ENCODE data around the gene MME. TPM values are rescaled to one million over a fixed set of nuclear protein-coding genes. Genes with fewer than 3 reads are reported as not detected.

The MME gene
- total and polyA plus RNA-seq, 4 donors = 0.05 to 18.4 (median 3.8) TPM

GRCh38 chr3:155188031-155188430 lies 107.9 kb downstream of the MME start:
- Histone ChIP-seq H3K36me3 (ENCODE audit: control insufficient read depth in 1 of 2, insufficient read depth in 2 of 2, low read length in 1 of 2) (no peaks in the 10 kb centered on the region), H3K4me1 (ENCODE audit: control insufficient read depth in 1 of 2, insufficient read depth in 2 of 2, low read length in 2 of 2) (no peaks in the 10 kb centered on the region), H3K27ac (ENCODE audit: low read depth in 1 of 2, low read length in 2 of 2) (no peak overlapping the region), H3K9me3 (ENCODE audit: control insufficient read depth, low read length) (no peaks in the 10 kb centered on the region), H3K4me3 (ENCODE audit: low read length in 2 of 2) (no peak overlapping the region), H3K27me3 (ENCODE audit: control insufficient read depth in 1 of 2, insufficient read depth in 2 of 2, low read length in 1 of 2) (no peaks in the 10 kb centered on the region)
- ATAC-seq (ENCODE audit: low FRiP score) = no peak
- intact Hi-C loops (cut with DNase I) = no loop called here
- 57% methylated on average over 2 of the region's 2 CpGs for WGBS, 2 donors
- no peak for DNase-seq

DNA sequence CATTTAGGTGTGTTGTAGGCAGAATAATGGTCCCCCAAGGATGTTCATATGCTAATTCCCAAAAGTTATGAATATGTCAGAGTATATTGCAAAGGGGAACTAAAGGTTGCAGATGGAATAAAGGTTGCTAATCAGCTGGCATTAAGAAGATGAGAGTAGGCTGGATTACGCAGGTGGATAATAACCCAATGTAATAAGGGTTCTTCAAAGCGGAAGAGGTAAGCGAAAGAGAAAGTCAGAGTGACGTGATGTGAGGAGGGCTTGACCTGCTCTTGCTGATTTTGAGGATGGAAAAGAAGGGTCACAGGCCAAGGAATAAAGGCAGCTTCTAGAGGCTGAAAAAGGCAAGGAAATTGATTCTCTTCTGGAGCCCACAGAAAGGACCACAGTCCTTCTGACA lies 109.4 kb downstream of the MME start:
- DNase-seq = no peak
- no peaks in the 10 kb centered on the region for H3K36me3 ChIP-seq (ENCODE audit: control insufficient read depth in 1 of 2, insufficient read depth in 2 of 2, low read length in 1 of 2)
- H3K4me1 ChIP-seq (ENCODE audit: control insufficient read depth in 1 of 2, insufficient read depth in 2 of 2, low read length in 2 of 2) = no peaks in the 10 kb centered on the region
- intact Hi-C loops (cut with DNase I) = no loop called here
- no peak overlapping the region for H3K4me3 ChIP-seq (ENCODE audit: low read length in 2 of 2)
- no peak for ATAC-seq (ENCODE audit: low FRiP score)
- 97 to 100% methylated on average over 4 of the region's 4 CpGs for WGBS, 2 donors
- H3K27me3 ChIP-seq (ENCODE audit: control insufficient read depth in 1 of 2, insufficient read depth in 2 of 2, low read length in 1 of 2) = no peaks in the 10 kb centered on the region
- no peaks in the 10 kb centered on the region for H3K9me3 ChIP-seq (ENCODE audit: control insufficient read depth, low read length)
- no peak overlapping the region for H3K27ac ChIP-seq (ENCODE audit: low read depth in 1 of 2, low read length in 2 of 2)

GRCh38 chr3:155190691-155191090 lies 110.6 kb downstream of the MME start:
- Histone ChIP-seq H3K27me3 (ENCODE audit: control insufficient read depth in 1 of 2, insufficient read depth in 2 of 2, low read length in 1 of 2) (peaks cover 0 to 2% of the 10 kb centered on the region in 2 donors), H3K4me3 (ENCODE audit: low read length in 2 of 2) (no peak overlapping the region), H3K9me3 (ENCODE audit: control insufficient read depth, low read length) (no peaks in the 10 kb centered on the region), H3K36me3 (ENCODE audit: control insufficient read depth in 1 of 2, insufficient read depth in 2 of 2, low read length in 1 of 2) (no peaks in the 10 kb centered on the region), H3K4me1 (ENCODE audit: control insufficient read depth in 1 of 2, insufficient read depth in 2 of 2, low read length in 2 of 2) (no peaks in the 10 kb centered on the region), H3K27ac (ENCODE audit: low read depth in 1 of 2, low read length in 2 of 2) (no peak overlapping the region)
- ATAC-seq (ENCODE audit: low FRiP score) (no peak), DNase-seq (no peak)
- intact Hi-C loops (cut with DNase I) = no loop called here

- intact Hi-C loops (cut with DNase I) = no loop called here
- WGBS, 2 donors = 53 to 64% methylated on average over 2 of the region's 2 CpGs
Measured at GRCh38 chr3:155192957-155193746, 113.0 kb downstream of the MME start.

GRCh38 chr3:155193868-155194267 lies 113.7 kb downstream of the MME start:
- no peaks in the 10 kb centered on the region for H3K36me3 ChIP-seq (ENCODE audit: control insufficient read depth in 1 of 2, insufficient read depth in 2 of 2, low read length in 1 of 2)
- no peak for DNase-seq
- no peak overlapping the region for H3K27ac ChIP-seq (ENCODE audit: low read depth in 1 of 2, low read length in 2 of 2)
- H3K4me3 ChIP-seq (ENCODE audit: low read length in 2 of 2) = no peak overlapping the region
- WGBS, 2 donors = 96 to 97% methylated on average over 2 of the region's 2 CpGs
- intact Hi-C loops (cut with DNase I) = no loop called here
- ATAC-seq (ENCODE audit: low FRiP score) = no peak
- no peaks in the 10 kb centered on the region for H3K9me3 ChIP-seq (ENCODE audit: control insufficient read depth, low read length)
- H3K4me1 ChIP-seq (ENCODE audit: control insufficient read depth in 1 of 2, insufficient read depth in 2 of 2, low read length in 2 of 2) = no peaks in the 10 kb centered on the region
- peaks cover 0 to 2% of the 10 kb centered on the region in 2 donors for H3K27me3 ChIP-seq (ENCODE audit: control insufficient read depth in 1 of 2, insufficient read depth in 2 of 2, low read length in 1 of 2)

More at GRCh38 chr3:155192957-155193746, 113.0 kb downstream of the MME start:
- H3K4me3 ChIP-seq (ENCODE audit: low read length in 2 of 2) = no peak overlapping the region
- H3K9me3 ChIP-seq (ENCODE audit: control insufficient read depth, low read length) = no peaks in the 10 kb centered on the region
- no peaks in the 10 kb centered on the region for H3K4me1 ChIP-seq (ENCODE audit: control insufficient read depth in 1 of 2, insufficient read depth in 2 of 2, low read length in 2 of 2)
- H3K36me3 ChIP-seq (ENCODE audit: control insufficient read depth in 1 of 2, insufficient read depth in 2 of 2, low read length in 1 of 2) = no peaks in the 10 kb centered on the region
- no peak overlapping the region for H3K27ac ChIP-seq (ENCODE audit: low read depth in 1 of 2, low read length in 2 of 2)
- ATAC-seq (ENCODE audit: low FRiP score) = no peak
- no peak for DNase-seq
- H3K27me3 ChIP-seq (ENCODE audit: control insufficient read depth in 1 of 2, insufficient read depth in 2 of 2, low read length in 1 of 2) = peaks cover 0 to 2% of the 10 kb centered on the region in 2 donors

DNA sequence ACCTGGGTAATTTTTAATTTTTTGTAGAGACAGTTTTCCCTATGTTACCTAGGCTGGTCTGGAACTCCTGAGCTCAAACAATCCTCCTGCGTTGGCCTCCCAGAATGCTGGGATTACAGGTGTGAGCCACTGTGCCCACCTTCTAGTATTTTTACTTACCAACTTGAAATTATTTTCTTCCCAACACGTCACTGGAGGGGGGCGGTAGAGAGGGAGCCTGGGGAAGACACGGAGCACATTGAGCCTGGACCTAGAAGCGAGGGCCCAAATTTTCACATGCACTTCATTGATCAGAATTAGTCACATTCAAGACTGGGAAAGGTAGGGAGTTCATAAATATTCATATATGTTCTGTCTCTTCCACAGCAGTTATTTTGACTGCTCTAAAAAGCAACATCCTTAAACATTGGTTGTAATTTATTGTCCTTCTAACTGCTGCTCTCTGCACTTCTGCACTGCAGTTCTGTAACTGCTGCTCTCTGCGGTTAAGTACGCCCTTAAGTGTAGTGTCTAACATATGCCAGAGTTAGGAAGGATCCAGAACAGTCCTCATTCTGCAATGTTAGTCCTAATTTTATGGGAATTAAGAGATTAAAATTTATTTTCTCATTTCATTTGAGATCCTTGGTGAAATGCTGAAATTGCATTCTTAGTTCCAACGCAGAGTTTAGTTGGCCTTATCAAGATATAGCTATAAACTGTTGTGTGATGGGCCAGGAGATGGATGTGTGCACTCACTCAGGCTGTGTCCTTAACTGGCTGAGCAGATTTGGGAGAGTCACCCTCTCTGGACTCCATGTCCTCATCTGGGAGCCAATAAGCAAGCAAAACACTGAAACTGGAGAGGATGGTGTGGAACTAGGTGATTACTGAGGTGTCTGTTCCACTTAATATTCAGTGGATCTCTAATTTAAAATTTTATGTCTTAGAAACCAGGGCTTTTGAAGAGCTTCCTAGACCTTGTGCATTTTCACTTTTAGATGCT lies 115.1 kb downstream of the MME start:
- no peak for ATAC-seq (ENCODE audit: low FRiP score)
- Histone ChIP-seq H3K36me3 (ENCODE audit: control insufficient read depth in 1 of 2, insufficient read depth in 2 of 2, low read length in 1 of 2) (no peaks in the 10 kb centered on the region), H3K9me3 (ENCODE audit: control insufficient read depth, low read length) (no peaks in the 10 kb centered on the region), H3K4me1 (ENCODE audit: control insufficient read depth in 1 of 2, insufficient read depth in 2 of 2, low read length in 2 of 2) (no peaks in the 10 kb centered on the region), H3K4me3 (ENCODE audit: low read length in 2 of 2) (no peak overlapping the region), H3K27me3 (ENCODE audit: control insufficient read depth in 1 of 2, insufficient read depth in 2 of 2, low read length in 1 of 2) (peaks cover 0 to 2% of the 10 kb centered on the region in 2 donors), H3K27ac (ENCODE audit: low read depth in 1 of 2, low read length in 2 of 2) (no peak overlapping the region)
- WGBS, 2 donors = 93% methylated on average over 8 of the region's 8 CpGs
- intact Hi-C loops (cut with DNase I) = no loop called here
- no peak for DNase-seq

- Histone ChIP-seq H3K36me3 (ENCODE audit: control insufficient read depth in 1 of 2, insufficient read depth in 2 of 2, low read length in 1 of 2) (no peaks in the 10 kb centered on the region), H3K9me3 (ENCODE audit: control insufficient read depth, low read length) (no peaks in the 10 kb centered on the region), H3K4me3 (ENCODE audit: low read length in 2 of 2) (no peak overlapping the region), H3K27ac (ENCODE audit: low read depth in 1 of 2, low read length in 2 of 2) (no peak overlapping the region), H3K4me1 (ENCODE audit: control insufficient read depth in 1 of 2, insufficient read depth in 2 of 2, low read length in 2 of 2) (no peaks in the 10 kb centered on the region), H3K27me3 (ENCODE audit: control insufficient read depth in 1 of 2, insufficient read depth in 2 of 2, low read length in 1 of 2) (peaks cover 0 to 2% of the 10 kb centered on the region in 2 donors)
- ATAC-seq (ENCODE audit: low FRiP score) = no peak
- intact Hi-C loops (cut with DNase I) = no loop called here
- DNase-seq = no peak
- 29 to 51% methylated on average over 5 of the region's 5 CpGs for WGBS, 2 donors
Measured at GRCh38 chr3:155196131-155197021, 116.3 kb downstream of the MME start.

DNA sequence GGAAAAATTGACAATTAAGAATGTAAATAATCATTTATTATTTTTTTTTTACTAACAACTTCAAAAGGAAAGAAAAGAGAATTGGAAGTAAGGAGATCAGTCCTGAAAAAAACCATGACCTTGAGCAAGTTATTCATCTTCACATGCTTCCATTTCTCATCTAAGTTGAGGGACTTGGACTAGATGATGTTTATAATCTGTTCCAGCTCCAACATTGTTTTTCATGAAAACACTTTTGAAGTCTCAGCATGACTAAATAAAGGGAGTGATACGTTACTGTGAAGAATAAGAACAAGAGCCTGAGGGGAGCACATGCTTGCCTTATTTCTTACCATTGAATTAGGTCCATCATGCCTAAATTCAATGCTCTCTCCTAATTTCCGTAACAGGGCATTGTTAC lies 117.7 kb downstream of the MME start:
- intact Hi-C loops (cut with DNase I) = no loop called here
- DNase-seq (no peak), ATAC-seq (ENCODE audit: low FRiP score) (no peak)
- Histone ChIP-seq H3K9me3 (ENCODE audit: control insufficient read depth, low read length) (no peaks in the 10 kb centered on the region), H3K27ac (ENCODE audit: low read depth in 1 of 2, low read length in 2 of 2) (no peak overlapping the region), H3K27me3 (ENCODE audit: control insufficient read depth in 1 of 2, insufficient read depth in 2 of 2, low read length in 1 of 2) (peaks cover 0 to 2% of the 10 kb centered on the region in 2 donors), H3K4me3 (ENCODE audit: low read length in 2 of 2) (no peak overlapping the region), H3K36me3 (ENCODE audit: control insufficient read depth in 1 of 2, insufficient read depth in 2 of 2, low read length in 1 of 2) (no peaks in the 10 kb centered on the region), H3K4me1 (ENCODE audit: control insufficient read depth in 1 of 2, insufficient read depth in 2 of 2, low read length in 2 of 2) (no peaks in the 10 kb centered on the region)
- WGBS, 2 donors = 73 to 75% methylated on average over 2 of the region's 2 CpGs
